GM18502 (cell line): Measurements from ENCODE around the gene SPNS1.
A peak's percentile ranks its signal among the peaks of the same experiment; 100 is the strongest.
"Not testable (repeated sequence)": the region's sequence is repeated elsewhere in the genome, so short reads cannot be mapped to it uniquely, and the experiment has no call there.

Experiments used
- ATAC-seq: cut with Tn5 transposase; IDR thresholded peaks from one replicate; pipeline ENCODE4 v1.9.1; 2021; ENCODE audit warnings: mild to moderate bottlenecking; ENCODE audit not compliant: unreplicated experiment, poor library complexity

SPNS1 gene

GRCh38 chr16:28951410-28951943 is 23.1 kb upstream of the SPNS1 start:
- peak; percentile 26 for ATAC-seq

GRCh38 chr16:28958216-28958615 is 16.4 kb upstream of the SPNS1 start:
- ATAC-seq: no peak

- no peak for ATAC-seq
Observed at GRCh38 chr16:28958836-28959235, 15.7 kb upstream of the SPNS1 start.

- ATAC-seq: no peak
Observed at GRCh38 chr16:28964072-28964471, 10.5 kb upstream of the SPNS1 start.

- no peak for ATAC-seq
Observed at GRCh38 chr16:28964496-28964895, 10.1 kb upstream of the SPNS1 start.

GRCh38 chr16:28967156-28967555 is 7.4 kb upstream of the SPNS1 start:
- ATAC-seq: no peak

GRCh38 chr16:28969696-28970095 is 4.9 kb upstream of the SPNS1 start:
- not testable (repeated sequence) for ATAC-seq

GRCh38 chr16:28974007-28974436 is 556 bp upstream of the SPNS1 start:
- peak; percentile 20 for ATAC-seq

- peak; percentile 26 for ATAC-seq
Observed at GRCh38 chr16:28975158-28975599, 601 bp downstream of the SPNS1 start.

GRCh38 chr16:28977703-28978662 is 3.4 kb downstream of the SPNS1 start:
- ATAC-seq: no peak

- not testable (repeated sequence) for ATAC-seq
Observed at GRCh38 chr16:28980330-28980729, 5.8 kb downstream of the SPNS1 start.

- no peak for ATAC-seq
Observed at GRCh38 chr16:28980929-28981328, 6.4 kb downstream of the SPNS1 start.

GRCh38 chr16:28981517-28981916 is 6.9 kb downstream of the SPNS1 start:
- no peak for ATAC-seq

- ATAC-seq: no peak
Observed at GRCh38 chr16:28982418-28982817, 7.8 kb downstream of the SPNS1 start.

GRCh38 chr16:28982949-28983348 is 8.4 kb downstream of the SPNS1 start:
- no peak for ATAC-seq

GRCh38 chr16:28983644-28984043 is 9.1 kb downstream of the SPNS1 start:
- ATAC-seq: no peak

GRCh38 chr16:28984091-28984490 is 9.5 kb downstream of the SPNS1 start:
- no peak for ATAC-seq

GRCh38 chr16:28984619-28985135 is 10.1 kb downstream of the SPNS1 start, which contains the start of gene LAT:
TSS of gene LAT (plus strand) at chr16:28985052. CDS start at chr16:28985418, 366 bp downstream.
- no peak for ATAC-seq

GRCh38 chr16:28985211-28986041 is 10.8 kb downstream of the SPNS1 start:
- no peak for ATAC-seq

- no peak for ATAC-seq
Observed at GRCh38 chr16:28986046-28986445, 11.5 kb downstream of the SPNS1 start.
